GM15510 (cell line): ENCODE measurements around the gene GTSE1.

Source experiments
- POLR2A ChIP-seq: IDR thresholded peaks from 3 replicates; pipeline ENCODE4 v1.6.1; 2011; ENCODE audit warnings: borderline replicate concordance; ENCODE audit not compliant: insufficient read length; ENCODE audit errors: extremely low read depth

GTSE1 gene

DNA sequence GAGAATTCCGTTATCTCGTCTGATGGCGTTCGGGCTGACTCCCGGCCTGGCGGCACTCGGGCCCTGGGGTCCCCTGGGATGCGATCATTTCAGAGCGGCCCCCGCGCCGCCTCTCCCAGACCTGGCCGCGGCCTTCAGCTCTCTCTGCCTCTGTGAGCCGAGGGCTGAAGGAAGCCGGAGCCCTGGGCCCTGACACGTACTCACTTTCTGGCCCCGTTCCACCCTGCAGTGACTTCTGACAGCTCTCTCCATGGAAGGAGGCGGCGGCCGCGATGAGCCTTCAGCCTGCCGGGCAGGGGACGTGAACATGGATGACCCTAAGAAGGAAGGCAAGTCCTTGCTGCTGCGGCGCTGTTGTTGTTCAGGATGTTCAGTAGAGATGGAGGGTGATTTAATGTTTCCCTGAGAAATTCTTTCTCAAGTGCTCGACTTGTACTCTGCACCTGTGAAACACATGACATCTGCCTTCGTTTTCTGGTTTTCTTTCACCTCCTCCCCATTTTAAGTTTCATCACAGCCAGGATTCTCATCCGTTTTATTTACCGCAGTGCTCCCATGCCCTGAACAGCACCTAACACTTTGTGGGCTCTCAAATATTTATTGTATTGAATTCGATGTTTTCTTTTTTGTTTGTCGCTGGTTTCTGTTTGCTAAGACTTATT is 612 bp downstream of the GTSE1 start:
- no peak for TF ChIP-seq POLR2A

GRCh38 chr22:46299101-46299500 is 2.4 kb downstream of the GTSE1 start:
- no peak for TF ChIP-seq POLR2A

DNA sequence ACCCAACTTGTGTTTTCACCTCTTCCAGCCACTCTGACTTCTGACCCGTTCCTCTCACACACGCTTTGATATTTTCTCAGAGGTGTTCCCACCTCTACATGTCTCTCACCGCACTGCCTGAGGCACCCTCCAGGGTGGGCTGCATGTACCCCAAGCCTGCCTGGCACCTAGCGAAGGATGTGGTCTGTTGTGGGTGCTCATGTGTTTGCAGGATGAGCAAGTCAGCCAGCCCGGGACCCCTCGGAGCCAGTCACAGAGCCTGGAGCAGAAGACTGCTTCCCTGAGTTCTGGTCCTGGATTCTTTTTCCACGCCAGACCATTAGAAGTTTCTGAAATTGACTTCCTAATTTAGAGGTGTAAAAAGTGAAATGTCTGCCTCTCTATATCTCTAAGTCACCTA is 3.8 kb downstream of the GTSE1 start:
- TF ChIP-seq POLR2A, result no peak

- no peak for TF ChIP-seq POLR2A
Measured at GRCh38 chr22:46303347-46303965, 6.8 kb downstream of the GTSE1 start.

GRCh38 chr22:46308283-46308988 is 11.8 kb downstream of the GTSE1 start:
- TF ChIP-seq POLR2A, result no peak

DNA sequence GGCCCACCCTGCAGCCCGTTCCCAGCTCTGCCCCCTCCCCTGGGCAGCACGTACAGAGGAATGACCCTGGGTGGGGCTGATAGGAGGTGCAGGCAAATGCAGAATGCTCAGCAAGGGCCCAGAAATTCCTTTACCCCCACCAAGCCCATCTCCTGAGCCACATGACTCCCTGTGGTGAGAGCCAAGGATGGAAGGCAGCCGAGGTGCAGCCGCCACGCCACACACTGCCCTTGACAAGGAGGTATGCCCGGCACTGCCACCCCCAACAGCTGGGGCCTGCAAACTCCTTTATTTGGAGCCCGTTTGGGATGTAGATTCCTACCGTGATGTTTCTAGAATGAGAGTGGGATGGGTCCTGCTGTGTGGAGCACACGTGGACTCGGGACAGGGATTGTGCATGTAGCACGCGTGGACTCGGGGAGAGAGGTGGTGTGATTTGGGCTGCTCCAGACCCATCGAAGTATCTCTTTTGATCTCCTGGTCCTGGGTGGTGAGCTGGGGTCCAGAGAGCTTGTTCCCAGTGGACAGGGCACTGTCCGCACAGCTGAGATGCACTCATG is 12.9 kb downstream of the GTSE1 start:
- TF ChIP-seq POLR2A, result no peak

DNA sequence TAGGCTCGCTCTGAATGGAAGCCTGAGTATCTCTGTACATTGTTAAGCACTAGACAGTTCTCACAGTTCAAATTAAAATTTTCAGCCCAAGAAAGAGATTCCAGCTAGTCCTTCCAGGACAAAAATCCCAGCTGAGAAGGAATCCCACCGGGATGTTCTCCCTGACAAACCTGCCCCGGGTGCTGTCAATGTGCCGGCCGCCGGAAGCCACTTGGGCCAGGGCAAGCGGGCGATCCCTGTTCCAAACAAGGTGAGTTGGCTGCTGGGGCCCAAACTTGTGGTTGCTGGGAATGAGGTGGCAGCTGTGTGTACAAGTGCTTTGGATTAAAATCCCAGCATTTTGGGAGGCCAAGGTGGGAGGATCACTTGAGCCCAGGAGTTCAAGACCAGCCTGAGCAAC is 15.4 kb downstream of the GTSE1 start:
- no peak for TF ChIP-seq POLR2A

DNA sequence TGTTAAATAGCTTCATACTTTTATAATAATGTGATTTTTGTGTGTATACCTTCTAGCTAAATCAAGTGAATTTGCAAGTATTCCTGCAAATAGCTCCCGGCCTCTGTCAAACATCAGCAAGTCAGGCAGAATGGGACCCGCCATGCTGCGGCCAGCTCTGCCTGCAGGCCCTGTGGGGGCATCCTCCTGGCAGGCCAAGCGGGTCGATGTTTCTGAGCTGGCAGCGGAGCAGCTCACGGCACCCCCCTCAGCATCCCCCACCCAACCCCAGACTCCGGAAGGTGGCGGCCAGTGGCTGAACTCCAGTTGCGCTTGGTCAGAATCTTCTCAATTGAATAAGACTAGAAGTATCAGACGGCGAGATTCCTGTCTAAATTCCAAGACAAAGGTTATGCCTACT is 19.3 kb downstream of the GTSE1 start:
- no peak for TF ChIP-seq POLR2A

- no peak for TF ChIP-seq POLR2A
Measured at GRCh38 chr22:46317646-46318045, 21.0 kb downstream of the GTSE1 start.

DNA sequence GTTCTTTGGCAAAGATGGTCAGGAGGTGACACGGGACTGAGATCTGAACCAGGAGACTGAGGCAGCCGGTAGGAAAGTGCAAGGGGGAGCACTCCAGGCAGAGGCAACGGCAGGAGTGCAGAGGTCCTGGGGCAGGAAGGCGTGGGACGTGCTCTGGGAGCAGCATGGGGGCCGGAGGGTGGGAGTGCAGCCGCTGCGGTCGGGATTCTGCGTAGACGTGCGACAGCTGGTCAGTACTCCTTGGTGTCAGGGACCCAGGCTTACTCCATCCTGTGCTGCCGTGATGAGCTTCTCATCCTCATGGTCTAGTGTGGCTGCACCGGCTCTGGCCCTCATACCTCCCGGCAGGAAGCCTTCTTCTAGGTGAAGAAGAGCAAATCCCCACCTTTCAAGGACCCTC is 21.9 kb downstream of the GTSE1 start:
- no peak for TF ChIP-seq POLR2A

DNA sequence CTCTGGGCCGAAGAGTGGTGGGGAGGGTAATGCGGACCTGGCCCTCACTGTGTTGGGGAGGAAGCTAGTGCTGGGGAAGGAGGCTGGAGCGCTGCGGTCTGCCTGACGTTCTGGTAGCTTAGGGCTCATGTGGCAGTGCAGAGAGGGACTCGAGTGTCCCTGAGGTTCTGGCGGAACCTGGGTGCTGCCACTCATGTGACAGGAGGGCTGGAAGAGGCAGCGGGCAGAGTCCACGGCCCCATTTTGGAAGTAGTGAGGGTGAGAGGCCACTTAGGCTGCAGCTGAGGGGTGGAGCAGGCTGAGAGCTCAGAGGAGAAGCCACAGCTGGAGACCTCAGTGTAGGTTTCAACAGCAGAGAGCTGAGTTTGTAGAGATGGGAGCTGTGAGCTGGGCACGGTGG is 22.6 kb downstream of the GTSE1 start:
- no peak for TF ChIP-seq POLR2A

DNA sequence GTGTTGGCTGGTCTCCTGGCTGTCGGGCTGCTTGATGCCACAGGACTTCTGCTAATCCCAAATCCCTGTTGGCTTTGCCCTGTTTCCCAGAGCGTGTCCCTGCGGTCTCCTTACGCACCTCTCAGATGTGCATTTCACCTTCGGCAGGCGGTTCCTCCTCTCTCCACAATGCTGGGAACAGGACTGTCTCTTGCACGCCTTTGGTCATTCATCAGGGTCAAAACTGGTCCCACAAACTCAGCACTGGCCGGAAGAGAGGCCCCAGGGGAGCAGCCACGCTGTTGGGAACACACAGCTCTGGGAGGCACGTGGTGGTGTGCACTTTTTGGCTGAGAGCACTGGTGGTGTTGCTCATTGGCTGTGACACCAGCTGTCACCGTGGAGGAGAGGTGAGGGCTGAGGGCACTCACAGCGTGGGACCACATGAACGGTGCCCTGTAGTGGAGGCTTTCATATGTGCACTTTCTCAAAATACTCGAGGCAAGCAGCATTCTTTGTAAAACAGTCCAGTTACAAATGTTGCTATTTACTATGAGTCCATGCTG is 23.6 kb downstream of the GTSE1 start:
- no peak for TF ChIP-seq POLR2A

GRCh38 chr22:46320716-46321386 is 24.2 kb downstream of the GTSE1 start:
- TF ChIP-seq POLR2A, result no peak

DNA sequence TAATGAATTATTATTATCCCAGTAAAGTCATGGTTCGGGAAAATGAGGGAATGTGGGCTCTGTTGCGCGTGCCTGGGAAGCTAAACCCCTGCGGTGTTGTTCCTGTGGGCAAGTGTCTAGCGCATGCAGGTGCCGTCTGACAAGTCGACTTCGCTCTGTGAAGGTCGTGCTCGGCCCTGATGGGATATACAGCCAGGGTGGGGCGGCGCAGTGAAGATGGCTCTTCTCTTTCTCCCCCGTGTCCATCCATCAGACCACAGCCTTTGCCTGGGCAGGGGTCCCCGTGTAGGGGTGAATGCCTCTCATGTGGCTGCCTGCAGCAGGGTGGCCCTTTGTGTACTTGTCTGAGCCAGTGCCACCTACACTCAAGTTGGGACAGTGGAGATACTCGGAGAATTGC is 26.0 kb downstream of the GTSE1 start:
- TF ChIP-seq POLR2A, result no peak

DNA sequence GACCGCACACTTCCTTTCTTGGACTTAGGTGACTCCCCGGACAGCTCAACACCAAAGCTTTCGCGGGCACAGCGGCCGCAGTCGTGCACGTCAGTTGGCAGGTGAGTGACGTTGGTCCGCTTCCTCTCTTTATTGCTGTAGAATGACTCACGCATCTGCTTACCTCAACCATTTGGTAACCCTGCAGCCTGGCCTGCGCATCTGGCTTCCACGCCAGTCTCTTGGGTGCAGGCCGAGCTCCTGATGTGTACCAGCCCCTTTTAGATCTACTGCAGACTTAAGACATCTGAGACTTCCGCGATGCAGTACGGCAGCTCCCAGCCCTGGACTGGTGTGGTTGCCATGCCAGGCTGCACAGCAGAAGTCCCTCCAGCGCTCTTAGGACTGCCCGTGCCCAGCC is 26.5 kb downstream of the GTSE1 start:
- no peak for TF ChIP-seq POLR2A

- no peak for TF ChIP-seq POLR2A
Measured at GRCh38 chr22:46326066-46326680, 29.5 kb downstream of the GTSE1 start.
